NK-92 treated with Interleukin-12 subunit alpha and Interleukin-12 subunit beta, amount 100 ng/mL, for 24 hours (cell line): ENCODE measurements around the gene TRPM6.

Experiments used
- DNase-seq: peaks from one replicate; lab custom pipeline; 2025; lab: John Stamatoyannopoulos, UW

The TRPM6 gene

GRCh38 chr9:74711341-74711740 lies 176.4 kb downstream of the TRPM6 start:
- DNase-seq, result no peak

- no peak for DNase-seq
Observed at GRCh38 chr9:74697535-74697934, 190.2 kb downstream of the TRPM6 start.

- DNase-seq, result no peak
Observed at GRCh38 chr9:74696520-74696919, 191.2 kb downstream of the TRPM6 start.

DNA sequence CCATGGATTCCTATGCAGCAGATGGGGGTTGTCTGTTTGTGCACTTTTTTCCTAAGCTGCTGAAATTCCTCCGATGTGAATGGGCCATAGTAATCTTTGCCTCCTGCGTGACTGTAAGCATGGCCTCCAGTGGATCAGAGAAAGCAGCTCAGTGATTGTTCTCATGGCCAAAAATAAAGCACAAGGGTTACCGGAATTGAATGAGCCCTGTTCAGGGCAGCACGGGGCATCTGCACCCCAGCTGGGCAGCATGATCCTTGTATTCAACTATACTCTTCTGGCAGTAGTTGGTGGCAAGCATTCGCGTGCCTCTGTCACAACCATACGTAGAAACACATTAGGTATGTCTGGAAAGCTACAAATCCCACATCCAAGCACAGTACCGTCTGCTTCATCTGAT lies 196.7 kb downstream of the TRPM6 start:
- no peak for DNase-seq

GRCh38 chr9:74683322-74683721 lies 204.4 kb downstream of the TRPM6 start:
- no peak for DNase-seq

- no peak for DNase-seq
Observed at GRCh38 chr9:74681906-74682305, 205.8 kb downstream of the TRPM6 start.

DNA sequence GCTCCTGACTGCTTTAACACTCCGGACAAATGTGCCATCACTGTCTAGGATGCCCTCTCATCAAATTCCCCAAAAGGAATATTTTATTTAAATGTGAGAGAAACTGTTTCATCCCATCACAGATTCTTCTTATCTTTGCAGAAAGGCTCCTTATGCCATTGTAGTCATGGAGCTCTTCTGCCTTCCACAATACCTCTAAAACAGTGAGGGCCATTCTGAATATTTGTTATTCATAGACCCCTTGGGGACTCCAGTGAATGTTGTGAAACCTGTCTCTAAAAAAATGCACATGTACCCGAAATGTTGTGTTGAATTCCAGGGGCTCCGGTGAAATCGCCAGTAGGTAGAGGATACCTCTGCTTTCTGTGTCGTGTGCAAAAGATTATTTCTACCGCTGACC lies 213.6 kb downstream of the TRPM6 start:
- DNase-seq, result no peak
